Natural killer cell treated with Interleukin-12 subunit alpha and Interleukin-12 subunit beta and Interleukin-15 and Interleukin-18, amount 100 ng/mL, for 72 hours (primary cell): Measurements from ENCODE around the gene AP1B1. TPM values are rescaled to one million over a fixed set of nuclear protein-coding genes. Genes with fewer than 3 reads are reported as not detected.
A peak's percentile ranks its signal among the peaks of the same experiment; 100 is the strongest.
"Not testable (repeated sequence)": the region's sequence is repeated elsewhere in the genome, so short reads cannot be mapped to it uniquely, and the experiment has no call there.

Experiments
- ATAC-seq, 2 donors: fragments of 150-1000 bp; cut with Tn5 transposase in 1 of 2; sonication (Bioruptor Pico), chemical (Tn5 transposase) in 1 of 2; 2 replicates each; pipeline ENCODE4 v1.10.0; 2021
- DNase-seq: peaks from one replicate; pipeline ENCODE4 v3.0.0; 2022; ENCODE audit warnings: low spot score
- H3K27ac Mint-ChIP-seq, 2 donors: 1 replicate in 1 of 2; 2 replicates in 1 of 2; pipeline ENCODE4 v1.8.0; 2022; ENCODE audit warnings: mixed read lengths in 2 of 2, mild to moderate bottlenecking in 1 of 2, moderate library complexity in 1 of 2
- H3K27me3 Mint-ChIP-seq, 2 donors: 1 replicate in 1 of 2; 2 replicates in 1 of 2; pipeline ENCODE4 v1.8.0; 2022; ENCODE audit warnings: mixed read lengths in 2 of 2
- H3K36me3 Mint-ChIP-seq: one replicate; pipeline ENCODE4 v1.8.0; 2022; ENCODE audit warnings: mixed read lengths
- H3K4me1 Mint-ChIP-seq, 2 donors: 1 replicate in 1 of 2; 2 replicates in 1 of 2; pipeline ENCODE4 v1.8.0; 2022; ENCODE audit warnings: low read depth in 2 of 2, mixed read lengths in 2 of 2, mild to moderate bottlenecking in 1 of 2
- H3K4me3 Mint-ChIP-seq: one replicate; pipeline ENCODE4 v1.8.0; 2022; ENCODE audit warnings: mixed read lengths
- H3K9me3 Mint-ChIP-seq: 2 replicates; pipeline ENCODE4 v1.8.0; 2022; ENCODE audit warnings: mixed read lengths
- total RNA-seq, 2 donors: library from RNA; stranded (reverse); gene quantifications; one replicate each; pipeline ENCODE4 v1.2.3, GENCODE V29; 2022

AP1B1 gene
- total RNA-seq, 2 donors from 2014 or later = 95.7 to 106 TPM

- ATAC-seq (no peak), DNase-seq (no peak)
- Mint-ChIP-seq H3K4me1 (peaks cover 46 to 58% of the 10 kb centered on the region in 2 donors), H3K4me3 (no peak overlapping the region), H3K36me3 (peaks cover 14% of the 10 kb centered on the region), H3K9me3 (no peaks in the 10 kb centered on the region), H3K27ac (peak overlapping the region; percentile 6 to 18), H3K27me3 (no peaks in the 10 kb centered on the region)
Measured at GRCh38 chr22:29380032-29380781, 8.2 kb downstream of the AP1B1 start.

GRCh38 chr22:29379258-29379657, 9.1 kb downstream of the AP1B1 start:
- Mint-ChIP-seq H3K27me3 (no peaks in the 10 kb centered on the region), H3K4me3 (no peak overlapping the region), H3K9me3 (no peaks in the 10 kb centered on the region), H3K4me1 (peaks cover 47 to 52% of the 10 kb centered on the region in 2 donors), H3K36me3 (peaks cover 15% of the 10 kb centered on the region), H3K27ac (no peak overlapping the region)
- DNase-seq (no peak), ATAC-seq (no peak)

GRCh38 chr22:29377979-29378378, 10.4 kb downstream of the AP1B1 start:
- peaks cover 15% of the 10 kb centered on the region for H3K36me3 Mint-ChIP-seq
- ATAC-seq (no peak), DNase-seq (no peak)
- H3K4me1 Mint-ChIP-seq = peaks cover 46 to 50% of the 10 kb centered on the region in 2 donors
- H3K27me3 Mint-ChIP-seq = no peaks in the 10 kb centered on the region
- H3K9me3 Mint-ChIP-seq = no peaks in the 10 kb centered on the region
- no peak overlapping the region for H3K4me3 Mint-ChIP-seq
- H3K27ac Mint-ChIP-seq = no peak overlapping the region

- Mint-ChIP-seq H3K4me1 (peaks cover 38 to 39% of the 10 kb centered on the region in 2 donors), H3K27ac (peak overlapping the region in 1 of 2 donors; percentile 79), H3K36me3 (peaks cover 15% of the 10 kb centered on the region)
- not testable (repeated sequence) for H3K4me3 Mint-ChIP-seq, H3K9me3 Mint-ChIP-seq, DNase-seq, H3K27me3 Mint-ChIP-seq, ATAC-seq
Measured at GRCh38 chr22:29376705-29377104, 11.7 kb downstream of the AP1B1 start.

GRCh38 chr22:29375398-29376076, 12.8 kb downstream of the AP1B1 start:
- ATAC-seq = peak; percentile 66 to 71
- Mint-ChIP-seq H3K9me3 (no peaks in the 10 kb centered on the region), H3K4me3 (peak overlapping the region; percentile 40), H3K27ac (peak overlapping the region; percentile 64 to 79), H3K27me3 (no peaks in the 10 kb centered on the region), H3K36me3 (peaks cover 15% of the 10 kb centered on the region), H3K4me1 (peaks cover 27 to 34% of the 10 kb centered on the region in 2 donors)
- DNase-seq = peak; percentile 34

- Mint-ChIP-seq H3K27ac (peak overlapping the region; percentile 64 to 79), H3K4me1 (peaks cover 21 to 29% of the 10 kb centered on the region in 2 donors), H3K36me3 (peaks cover 15% of the 10 kb centered on the region)
- not testable (repeated sequence) for ATAC-seq, H3K9me3 Mint-ChIP-seq, DNase-seq, H3K27me3 Mint-ChIP-seq, H3K4me3 Mint-ChIP-seq
Measured at GRCh38 chr22:29374806-29375205, 13.6 kb downstream of the AP1B1 start.

GRCh38 chr22:29374401-29374800, 14.0 kb downstream of the AP1B1 start:
- H3K4me3 Mint-ChIP-seq = no peak overlapping the region
- no peak for DNase-seq
- no peaks in the 10 kb centered on the region for H3K27me3 Mint-ChIP-seq
- peak overlapping the region; percentile 64 to 79 for H3K27ac Mint-ChIP-seq
- H3K4me1 Mint-ChIP-seq = peaks cover 21 to 27% of the 10 kb centered on the region in 2 donors
- H3K36me3 Mint-ChIP-seq = peaks cover 15% of the 10 kb centered on the region
- no peak for ATAC-seq
- H3K9me3 Mint-ChIP-seq = no peaks in the 10 kb centered on the region

GRCh38 chr22:29370537-29370936, 17.8 kb downstream of the AP1B1 start:
- peaks cover 9% of the 10 kb centered on the region for H3K36me3 Mint-ChIP-seq

GRCh38 chr22:29369460-29369859, 18.9 kb downstream of the AP1B1 start:
- Mint-ChIP-seq H3K4me1 (peaks cover 5 to 12% of the 10 kb centered on the region in 2 donors), H3K9me3 (no peaks in the 10 kb centered on the region), H3K27ac (no peak overlapping the region), H3K36me3 (peaks cover 4% of the 10 kb centered on the region), H3K27me3 (no peaks in the 10 kb centered on the region), H3K4me3 (no peak overlapping the region)
- ATAC-seq = no peak
- DNase-seq = no peak

More at GRCh38 chr22:29370537-29370936, 17.8 kb downstream of the AP1B1 start:
- H3K27ac Mint-ChIP-seq = no peak overlapping the region
- H3K4me1 Mint-ChIP-seq = peaks cover 10 to 18% of the 10 kb centered on the region in 2 donors
- no peaks in the 10 kb centered on the region for H3K27me3 Mint-ChIP-seq
- no peak for ATAC-seq
- no peak overlapping the region for H3K4me3 Mint-ChIP-seq
- no peaks in the 10 kb centered on the region for H3K9me3 Mint-ChIP-seq
- DNase-seq = no peak

- H3K27me3 Mint-ChIP-seq = no peaks in the 10 kb centered on the region
- DNase-seq (no peak), ATAC-seq (no peak)
- H3K4me1 Mint-ChIP-seq = no peaks in the 10 kb centered on the region
- H3K36me3 Mint-ChIP-seq = no peaks in the 10 kb centered on the region
- no peak overlapping the region for H3K27ac Mint-ChIP-seq
- no peak overlapping the region for H3K4me3 Mint-ChIP-seq
- H3K9me3 Mint-ChIP-seq = no peaks in the 10 kb centered on the region
Measured at GRCh38 chr22:29359469-29359868, 28.9 kb downstream of the AP1B1 start.

- ATAC-seq, H3K36me3 Mint-ChIP-seq, H3K27me3 Mint-ChIP-seq, DNase-seq, H3K4me3 Mint-ChIP-seq, H3K27ac Mint-ChIP-seq, H3K4me1 Mint-ChIP-seq, H3K9me3 Mint-ChIP-seq: not testable (repeated sequence)
Measured at GRCh38 chr22:29357193-29357890, 31.0 kb downstream of the AP1B1 start.

- H3K4me1 Mint-ChIP-seq = no peaks in the 10 kb centered on the region
- no peaks in the 10 kb centered on the region for H3K36me3 Mint-ChIP-seq
- no peak overlapping the region for H3K27ac Mint-ChIP-seq
- H3K27me3 Mint-ChIP-seq = no peaks in the 10 kb centered on the region
- no peaks in the 10 kb centered on the region for H3K9me3 Mint-ChIP-seq
- DNase-seq (no peak), ATAC-seq (no peak)
- H3K4me3 Mint-ChIP-seq = no peak overlapping the region
Measured at GRCh38 chr22:29353860-29354259, 34.5 kb downstream of the AP1B1 start.

GRCh38 chr22:29353286-29353685, 35.1 kb downstream of the AP1B1 start:
- ATAC-seq (no peak), DNase-seq (no peak)
- Mint-ChIP-seq H3K27me3 (no peaks in the 10 kb centered on the region), H3K9me3 (no peaks in the 10 kb centered on the region), H3K27ac (no peak overlapping the region), H3K36me3 (no peaks in the 10 kb centered on the region), H3K4me1 (no peaks in the 10 kb centered on the region), H3K4me3 (no peak overlapping the region)

- no peak for ATAC-seq
- no peaks in the 10 kb centered on the region for H3K4me1 Mint-ChIP-seq
- no peaks in the 10 kb centered on the region for H3K9me3 Mint-ChIP-seq
- peaks cover under 1% of the 10 kb centered on the region for H3K36me3 Mint-ChIP-seq
- no peaks in the 10 kb centered on the region for H3K27me3 Mint-ChIP-seq
- DNase-seq = no peak
- H3K27ac Mint-ChIP-seq = no peak overlapping the region
- H3K4me3 Mint-ChIP-seq = no peak overlapping the region
Measured at GRCh38 chr22:29352778-29353177, 35.6 kb downstream of the AP1B1 start.
